GM21367 (cell line): ENCODE measurements around the gene HSD17B14.
"Not testable (repeated sequence)": the region's sequence is repeated elsewhere in the genome, so short reads cannot be mapped to it uniquely, and the experiment has no call there.

ENCODE experiments used
- ATAC-seq: cut with Tn5 transposase; IDR thresholded peaks from one replicate; pipeline ENCODE4 v1.9.1; 2021; ENCODE audit not compliant: unreplicated experiment

HSD17B14 gene

GRCh38 chr19:48768171-48768753 lies 68.0 kb downstream of the HSD17B14 start:
- not testable (repeated sequence) for ATAC-seq

GRCh38 chr19:48765816-48766215 lies 70.5 kb downstream of the HSD17B14 start:
- not testable (repeated sequence) for ATAC-seq
